ENCODE measurements around the gene VWC2L.

Gene VWC2L

GRCh38 chr2:214542866-214543265 is 132.0 kb downstream of the VWC2L start:
- DNase-seq = no peak

- no peak for DNase-seq
Observed at GRCh38 chr2:214543386-214543955, 132.6 kb downstream of the VWC2L start.

GRCh38 chr2:214545898-214546542 is 135.2 kb downstream of the VWC2L start:
- no peak for DNase-seq

DNA sequence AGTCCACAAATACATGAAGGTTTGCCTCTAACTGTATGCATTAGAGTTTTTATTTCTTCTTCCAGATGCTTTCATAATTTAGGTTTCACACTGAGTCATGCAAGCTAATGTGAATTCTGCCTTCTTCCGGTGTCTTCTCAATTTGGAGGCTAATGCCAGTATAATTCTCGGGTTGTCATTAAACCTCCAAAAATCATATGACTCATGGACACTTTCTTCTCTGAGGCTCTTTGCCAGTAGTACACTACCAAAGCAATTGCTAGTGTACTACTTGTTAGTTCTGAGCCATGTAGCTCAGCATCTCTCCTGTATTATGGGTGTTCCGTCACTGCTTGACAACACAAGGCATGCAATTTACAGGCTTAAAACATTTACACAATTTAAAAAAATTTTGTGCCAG is 137.1 kb downstream of the VWC2L start:
- no peak for DNase-seq

- no peak for DNase-seq
Observed at GRCh38 chr2:214549946-214550345, 139.1 kb downstream of the VWC2L start.

DNA sequence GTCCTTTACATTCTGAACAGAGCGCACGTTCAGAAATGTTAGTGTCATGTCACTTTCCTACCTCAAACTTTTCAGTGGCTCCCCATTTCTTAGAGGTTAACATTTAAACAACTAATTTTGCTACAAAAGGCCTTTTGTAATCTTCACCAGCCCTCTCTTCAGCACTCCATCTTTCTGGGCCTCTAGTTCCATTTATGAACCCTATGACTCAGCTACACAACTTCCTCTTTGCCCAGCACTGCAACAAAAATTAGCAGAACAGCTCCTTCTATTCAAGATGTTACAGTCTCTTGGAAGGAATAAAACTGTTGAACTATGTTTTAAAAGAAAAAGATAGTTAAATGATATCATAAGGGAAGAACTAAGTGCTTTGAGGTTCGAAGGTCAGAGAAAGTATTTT is 139.9 kb downstream of the VWC2L start:
- no peak for DNase-seq

- DNase-seq = no peak
Observed at GRCh38 chr2:214557884-214558283, 147.0 kb downstream of the VWC2L start.

- DNase-seq = no peak
Observed at GRCh38 chr2:214558341-214558740, 147.5 kb downstream of the VWC2L start.

GRCh38 chr2:214560176-214560575 is 149.3 kb downstream of the VWC2L start:
- no peak for DNase-seq

DNA sequence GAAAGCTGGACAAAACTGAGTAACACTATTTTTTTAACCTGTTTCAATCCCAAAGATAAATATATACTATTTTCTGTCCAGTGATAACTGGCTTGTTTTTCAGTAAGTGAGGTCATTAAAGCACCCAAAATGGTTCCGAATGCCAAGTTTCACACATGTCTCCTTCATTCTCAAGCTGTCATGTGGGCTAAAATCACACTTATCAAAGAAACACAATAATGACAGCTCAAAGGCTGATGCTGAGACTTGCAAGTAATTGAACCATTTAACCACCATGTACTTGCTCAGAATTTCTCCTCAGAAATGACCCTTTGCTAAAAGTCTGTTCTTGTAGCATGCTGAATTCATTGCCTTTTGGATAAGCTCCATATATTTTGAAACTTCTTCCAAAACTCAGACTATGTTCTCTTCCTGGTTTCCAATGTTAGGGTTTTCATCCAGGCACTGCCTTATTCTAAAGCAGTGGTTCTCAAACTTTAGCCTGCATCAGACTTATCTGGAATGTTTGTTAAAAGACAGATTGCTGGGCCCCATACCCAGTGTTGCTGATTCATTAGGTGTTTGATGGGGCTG is 149.8 kb downstream of the VWC2L start:
- DNase-seq = no peak

DNA sequence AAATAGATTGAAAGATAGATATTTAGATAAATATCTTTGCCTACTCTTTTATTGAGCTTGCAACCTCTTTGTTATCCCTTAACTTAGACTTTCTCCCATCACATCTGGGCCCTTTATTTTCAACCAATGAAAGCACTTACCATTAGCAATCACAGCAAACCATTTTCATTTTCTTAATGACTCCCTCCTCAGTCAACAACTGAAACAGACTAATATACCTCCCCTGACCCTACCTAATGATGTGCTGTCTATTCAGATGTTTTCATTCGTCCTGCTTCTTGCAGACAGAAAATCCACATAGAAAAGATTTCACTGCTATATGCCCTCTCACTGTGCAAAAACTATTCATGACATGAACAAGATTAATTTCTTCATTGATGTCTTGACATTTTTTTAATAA is 154.4 kb downstream of the VWC2L start:
- DNase-seq = no peak

- no peak for DNase-seq
Observed at GRCh38 chr2:214566457-214566856, 155.6 kb downstream of the VWC2L start.

DNA sequence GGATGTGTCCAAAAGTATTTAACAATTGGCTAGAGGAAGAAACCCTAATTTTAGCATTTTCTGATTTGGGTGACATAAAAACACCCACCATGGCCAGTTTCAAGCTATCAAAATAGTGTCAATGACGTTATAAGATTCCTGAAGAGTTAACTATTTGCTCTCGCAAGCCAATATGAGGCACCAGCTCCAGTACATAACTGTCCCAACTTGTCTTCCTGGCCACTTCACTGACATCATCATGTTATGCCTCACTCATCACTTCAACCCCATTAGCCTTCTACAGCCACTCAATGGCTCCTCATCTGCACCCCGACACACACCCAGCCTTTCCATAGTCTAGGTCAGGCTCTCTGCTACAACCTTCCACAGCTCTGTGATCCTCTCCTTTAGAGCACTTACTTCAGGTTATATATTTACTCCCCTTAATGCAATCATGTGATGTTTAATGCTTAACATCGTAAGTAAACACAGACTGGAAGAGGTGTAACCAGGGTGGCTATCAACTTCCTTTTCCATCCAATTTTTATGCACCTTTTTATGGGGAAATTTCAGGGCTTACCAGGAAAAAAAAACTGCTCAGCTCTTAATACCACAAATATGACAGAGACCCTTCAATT is 158.7 kb downstream of the VWC2L start:
- no peak for DNase-seq

DNA sequence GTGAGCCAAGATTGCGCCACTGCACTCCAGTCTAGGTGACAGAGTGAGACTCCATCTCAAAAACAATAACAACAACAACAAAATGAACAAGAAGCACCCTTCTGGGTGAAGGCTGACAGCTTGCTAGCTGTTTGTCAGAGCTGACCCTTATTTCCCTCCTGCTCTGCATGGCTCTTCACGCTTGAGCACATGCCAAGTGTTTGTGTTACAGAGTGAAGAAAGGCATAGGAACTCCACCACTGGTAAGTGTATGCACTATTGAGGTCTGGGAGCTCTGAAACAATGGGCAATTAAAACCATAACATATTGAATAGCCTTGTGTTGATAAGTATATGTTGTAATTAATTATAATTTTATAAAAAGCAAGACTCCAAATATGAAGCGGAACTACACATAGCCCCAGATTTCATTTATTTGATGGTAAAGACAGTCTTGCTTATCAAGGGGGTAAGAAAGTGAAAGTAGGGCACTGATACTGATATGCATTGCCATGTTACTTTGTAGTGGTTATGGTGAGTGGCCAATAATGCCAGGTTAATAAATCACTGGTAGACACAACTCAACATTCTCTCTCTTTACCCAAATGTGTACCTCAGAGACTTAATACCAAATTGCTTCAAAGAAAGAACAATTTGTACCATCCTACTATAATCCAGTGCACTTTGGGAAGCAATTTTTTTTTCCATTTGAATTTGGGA is 163.4 kb downstream of the VWC2L start:
- no peak for DNase-seq

DNA sequence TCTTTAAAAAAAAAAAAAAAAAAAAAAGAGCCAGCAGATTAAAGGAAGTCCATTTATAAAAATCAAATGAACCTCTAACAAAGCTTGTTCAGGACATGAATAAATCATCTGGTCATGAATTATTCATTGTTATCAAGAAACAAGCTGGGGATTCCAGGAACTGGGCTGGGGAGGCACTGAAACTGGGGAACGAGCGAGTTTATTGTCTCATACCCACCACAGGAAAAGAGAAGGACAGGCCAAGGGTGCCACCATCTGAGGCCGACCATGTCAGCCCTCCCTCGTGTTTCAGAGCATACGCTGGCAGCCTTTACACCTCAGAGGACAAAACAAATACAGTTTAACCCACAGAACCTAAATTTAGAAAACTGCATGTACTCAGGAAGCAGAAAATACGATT is 164.2 kb downstream of the VWC2L start:
- DNase-seq = no peak

- DNase-seq = no peak
Observed at GRCh38 chr2:214575465-214575864, 164.6 kb downstream of the VWC2L start.

- DNase-seq = no peak
Observed at GRCh38 chr2:214577769-214578168, 166.9 kb downstream of the VWC2L start.

DNA sequence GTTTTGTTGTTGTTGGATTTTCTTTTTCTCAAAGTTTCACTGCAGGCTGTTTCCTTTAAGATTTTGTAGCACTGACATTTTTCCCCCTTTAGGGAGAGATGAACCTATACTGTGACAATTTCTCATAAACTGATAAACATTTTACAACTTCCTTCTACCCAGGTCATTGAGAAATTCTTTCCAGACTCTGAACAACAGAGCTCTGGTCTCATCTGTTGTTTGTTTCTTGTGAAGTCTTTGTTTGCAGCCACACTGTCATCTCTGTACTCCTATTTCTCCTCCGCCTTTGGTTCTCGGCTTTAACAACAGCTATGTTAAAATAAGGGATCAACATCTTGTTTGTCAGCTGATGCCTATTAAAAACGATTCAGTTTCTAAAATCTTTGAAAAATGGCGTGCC is 167.6 kb downstream of the VWC2L start:
- DNase-seq = no peak

DNA sequence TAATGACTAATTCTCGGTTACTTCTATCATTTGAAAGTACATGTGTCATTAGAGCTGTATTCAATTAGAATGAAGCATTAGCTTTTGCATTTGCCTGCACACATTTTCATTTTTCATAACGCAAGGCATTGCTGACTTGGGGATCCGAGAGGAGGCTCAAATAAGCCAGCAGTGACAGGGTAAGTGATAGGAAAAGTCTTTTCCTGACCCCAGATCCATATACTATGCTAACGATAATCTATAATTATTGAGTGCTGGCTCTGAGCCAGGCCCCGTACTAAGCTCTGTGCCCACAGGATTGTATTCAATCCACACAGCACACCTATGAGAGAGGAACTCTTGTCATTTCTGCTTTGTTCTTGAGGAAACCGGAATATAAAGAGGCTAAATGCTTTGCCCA is 168.2 kb downstream of the VWC2L start:
- DNase-seq = no peak

DNA sequence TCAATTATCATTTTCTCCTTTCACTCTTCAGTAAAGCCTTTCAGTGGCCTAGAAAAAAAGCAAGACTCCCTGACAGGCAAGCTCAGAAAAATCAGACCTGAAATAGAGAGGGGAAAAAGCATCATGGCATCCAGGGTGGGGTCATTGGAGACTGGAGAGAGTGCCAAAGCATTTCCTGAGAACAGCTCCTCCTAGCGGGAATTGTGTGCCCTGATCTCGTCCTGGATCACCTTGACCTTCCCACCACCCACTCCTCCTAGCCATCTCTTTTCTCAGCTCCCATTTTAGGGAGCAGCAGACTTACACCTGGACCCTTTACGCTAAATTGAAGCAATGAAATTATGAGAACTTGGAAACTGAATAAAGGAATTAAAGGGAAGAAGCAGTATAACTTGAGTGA is 176.6 kb downstream of the VWC2L start:
- DNase-seq = no peak

DNA sequence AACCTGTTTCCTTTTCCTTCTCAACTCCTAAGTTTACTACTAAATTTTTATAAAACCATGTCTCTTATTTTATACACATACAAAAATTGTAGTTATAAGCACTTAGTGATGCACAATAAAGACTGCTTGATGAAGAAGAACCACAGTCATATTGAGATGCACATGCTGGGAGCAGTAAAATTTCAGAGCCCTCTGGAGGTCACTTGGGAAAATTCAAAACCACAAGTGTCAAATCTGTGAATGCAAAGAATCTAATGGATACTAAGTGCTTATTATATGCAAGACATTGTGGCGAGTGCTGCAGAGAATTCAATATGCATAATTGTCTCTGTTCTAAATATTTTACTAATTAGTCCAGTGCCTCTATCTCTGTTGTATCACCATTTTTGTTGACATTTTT is 180.5 kb downstream of the VWC2L start:
- DNase-seq = no peak

DNA sequence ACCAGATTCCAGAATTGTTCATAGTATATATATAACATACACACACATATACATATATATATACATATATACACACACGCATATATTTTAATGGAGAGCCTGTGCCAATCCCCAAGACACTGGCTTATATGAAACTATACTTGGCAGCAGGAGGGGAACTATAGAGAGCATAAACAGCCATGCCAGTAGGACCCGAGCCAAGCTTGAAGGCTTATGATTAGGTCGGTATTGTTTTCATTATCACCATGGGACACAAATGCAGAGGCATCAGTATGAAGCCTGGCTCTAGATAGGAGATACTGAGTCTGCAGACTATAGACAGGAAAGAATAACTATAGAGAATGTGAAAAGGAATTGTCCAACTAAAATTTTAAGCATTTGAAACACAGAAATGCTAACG is 181.2 kb downstream of the VWC2L start:
- DNase-seq = no peak

GRCh38 chr2:214593727-214594126 is 182.9 kb downstream of the VWC2L start:
- no peak for DNase-seq
